H1 (cell line): Measurements from ENCODE around the gene HECTD1. TPM values are rescaled to one million over a fixed set of nuclear protein-coding genes. Genes with fewer than 3 reads are reported as not detected.

Source experiments
- CTCF ChIA-PET: fragments of 300-600 bp; sonication (Branson Sonifier 250); formaldehyde crosslinking; loops from one replicate; lab custom pipeline; 2021; ENCODE audit not compliant: partially characterized antibody; lab: Charles Lee
- POLR2A ChIA-PET: fragments of 300-600 bp; sonication (Branson Sonifier 250); formaldehyde crosslinking; loops from one replicate; lab custom pipeline; 2021; ENCODE audit warnings: inconsistent platforms; ENCODE audit not compliant: partially characterized antibody; lab: Charles Lee
- DNase-seq, 2 experiments: peaks; one replicate each; pipeline versions ENCODE4 v3.0.0 to v3.0.0-alpha.2; 2010 to 2022; ENCODE audit warnings: low spot score in 2 of 2, low read depth in 1 of 2, mixed read lengths in 1 of 2
- FAIRE-seq: peaks from 2 replicates; lab custom pipeline; 2011; peaks lifted over from hg19 to GRCh38; lab: Jason Lieb, UNC
- H2AFZ ChIP-seq: 2 replicates; pipeline ENCODE4 v1.8.1; 2012; ENCODE audit warnings: low read length, inconsistent platforms
- H2AK5ac ChIP-seq: 2 replicates; pipeline ENCODE4 v1.6.1; 2013; ENCODE audit warnings: low read depth, low read length
- H2BK120ac ChIP-seq: replicated peaks from 2 replicates; pipeline ENCODE3; 2013; ENCODE audit warnings: low read depth, low read length, inconsistent platforms
- H2BK12ac ChIP-seq: 2 replicates; pipeline ENCODE4 v1.6.1; 2013; ENCODE audit warnings: low read depth, low read length
- H2BK15ac ChIP-seq: 2 replicates; pipeline ENCODE4 v1.6.1; 2013; ENCODE audit warnings: low read length
- H2BK20ac ChIP-seq: 2 replicates; pipeline ENCODE4 v1.6.1; 2013; ENCODE audit warnings: low read length
- H2BK5ac ChIP-seq: 2 replicates; pipeline ENCODE4 v1.6.1; 2013; ENCODE audit warnings: low read depth, low read length
- H3K14ac ChIP-seq: 2 replicates; pipeline ENCODE4 v1.6.1; 2013; ENCODE audit warnings: inconsistent platforms; ENCODE audit not compliant: insufficient read length
- H3K18ac ChIP-seq: 2 replicates; pipeline ENCODE4 v1.6.1; 2013; ENCODE audit warnings: low read length; ENCODE audit errors: extremely low read depth
- H3K23ac ChIP-seq: 2 replicates; pipeline ENCODE4 v1.6.1; 2013; ENCODE audit warnings: inconsistent platforms; ENCODE audit not compliant: insufficient read length
- H3K23me2 ChIP-seq: 2 replicates; pipeline ENCODE4 v1.6.1; 2013; ENCODE audit warnings: low read depth, low read length
- H3K27ac ChIP-seq: 2 replicates; pipeline ENCODE4 v1.6.1; 2011; ENCODE audit warnings: low read depth, low read length, inconsistent platforms
- H3K27me3 ChIP-seq, 4 experiments: replicated peaks in 1 of 4; 1 replicate in 1 of 4; 2 replicates in 3 of 4; pipeline versions ENCODE4 v1.6.1 to v1.8.1; 2011 to 2013; ENCODE audit warnings: low read length in 3 of 4, mild to moderate bottlenecking in 3 of 4, inconsistent platforms in 2 of 4, mixed read lengths in 2 of 4, moderate library complexity in 1 of 4; ENCODE audit not compliant: control insufficient read depth in 3 of 4, insufficient read depth in 3 of 4; ENCODE audit errors: extremely low read depth in 1 of 4
- H3K36me3 ChIP-seq, 4 experiments: 2 replicates each; pipeline versions ENCODE4 v1.6.1 to v1.8.1; 2011 to 2013; ENCODE audit warnings: mild to moderate bottlenecking in 4 of 4, low read length in 3 of 4, moderate library complexity in 2 of 4, control low read depth in 1 of 4, inconsistent platforms in 1 of 4; ENCODE audit not compliant: insufficient read depth in 4 of 4, control insufficient read depth in 2 of 4
- H3K4ac ChIP-seq: replicated peaks from 2 replicates; pipeline ENCODE3; 2013; ENCODE audit warnings: low read length, low read depth, mixed read lengths, inconsistent platforms; ENCODE audit not compliant: insufficient read length
- H3K4me1 ChIP-seq, 4 experiments: replicated peaks in 1 of 4; 1 replicate in 1 of 4; 2 replicates in 3 of 4; pipeline versions ENCODE4 v1.6.1 to v1.8.1; 2011 to 2013; ENCODE audit warnings: low read length in 3 of 4, inconsistent platforms in 2 of 4, mixed read lengths in 1 of 4; ENCODE audit not compliant: insufficient read depth in 4 of 4, control insufficient read depth in 3 of 4
- H3K4me2 ChIP-seq, 2 experiments: 2 replicates each; pipeline versions ENCODE4 v1.6.1 to v1.8.1; 2011 to 2013; ENCODE audit warnings: low read depth in 2 of 2, low read length in 2 of 2, control low read depth in 1 of 2, inconsistent platforms in 1 of 2, mild to moderate bottlenecking in 1 of 2; ENCODE audit not compliant: insufficient read depth in 1 of 2
- H3K4me3 ChIP-seq, 4 experiments: fragments of 200-600, 300-600 bp in 1 of 4; sonication (generic), shearing (Covaris generic), sonication (Bioruptor Twin) in 1 of 4; 2 replicates each; pipeline versions ENCODE4 v1.5.1 to v1.8.1; 2011 to 2016; ENCODE audit warnings: low read length in 4 of 4, low read depth in 3 of 4, control low read depth in 2 of 4, inconsistent platforms in 2 of 4, mild to moderate bottlenecking in 2 of 4, mixed read lengths in 1 of 4, moderate library complexity in 1 of 4; ENCODE audit not compliant: insufficient read depth in 2 of 4; ENCODE audit errors: extremely low read depth in 1 of 4
- H3K56ac ChIP-seq: replicated peaks from 2 replicates; pipeline ENCODE3; 2013; ENCODE audit warnings: low read depth, mild to moderate bottlenecking, mixed read lengths, low read length, inconsistent platforms; ENCODE audit not compliant: insufficient read length
- H3K79me1 ChIP-seq: 2 replicates; pipeline ENCODE4 v1.6.1; 2013; ENCODE audit warnings: low read depth, low read length, control low read depth
- H3K79me2 ChIP-seq, 2 experiments: 2 replicates each; pipeline versions ENCODE4 v1.6.1 to v1.8.1; 2012 to 2013; ENCODE audit warnings: low read length in 2 of 2, mild to moderate bottlenecking in 2 of 2, inconsistent platforms in 1 of 2; ENCODE audit not compliant: insufficient read depth in 2 of 2, control insufficient read depth in 1 of 2
- H3K9ac ChIP-seq, 4 experiments: replicated peaks in 1 of 4; 1 replicate in 1 of 4; 2 replicates in 3 of 4; pipeline versions ENCODE4 v1.6.1 to v1.8.1; 2011 to 2013; ENCODE audit warnings: low read depth in 3 of 4, low read length in 3 of 4, control low read depth in 2 of 4, mild to moderate bottlenecking in 2 of 4, moderate library complexity in 2 of 4, inconsistent platforms in 1 of 4; ENCODE audit errors: extremely low read depth in 1 of 4
- H3K9me3 ChIP-seq, 2 experiments: 2 replicates each; pipeline versions ENCODE4 v1.6.1 to v1.8.1; 2012 to 2013; ENCODE audit warnings: mild to moderate bottlenecking in 2 of 2, moderate library complexity in 2 of 2, control low read depth in 1 of 2, inconsistent platforms in 1 of 2, low read depth in 1 of 2, low read length in 1 of 2, mixed read lengths in 1 of 2; ENCODE audit not compliant: insufficient read depth in 2 of 2
- H4K20me1 ChIP-seq, 2 experiments: replicated peaks in 1 of 2; 2 replicates each; pipeline versions ENCODE3 to v1.8.1; 2011 to 2013; ENCODE audit warnings: inconsistent platforms in 2 of 2, low read length in 2 of 2, mild to moderate bottlenecking in 1 of 2; ENCODE audit not compliant: insufficient read depth in 2 of 2, control insufficient read depth in 1 of 2
- H4K5ac ChIP-seq: 2 replicates; pipeline ENCODE4 v1.6.1; 2013; ENCODE audit warnings: low read length, low read depth, mixed read lengths, inconsistent platforms; ENCODE audit not compliant: insufficient read length
- H4K8ac ChIP-seq: 2 replicates; pipeline ENCODE4 v1.8.0; 2013; ENCODE audit warnings: mild to moderate bottlenecking, moderate library complexity, low read length, inconsistent platforms; ENCODE audit not compliant: insufficient read depth; ENCODE audit errors: extremely low read depth
- H4K91ac ChIP-seq: replicated peaks from 2 replicates; pipeline ENCODE3; 2013; ENCODE audit warnings: low read length, mixed read lengths, inconsistent platforms; ENCODE audit not compliant: insufficient read length
- CBX5 ChIP-seq: fragments of 300-800, 300-1000 bp; sonication (generic); IDR thresholded peaks from 2 replicates; pipeline ENCODE4 v1.7.1; 2016; ENCODE audit warnings: antibody characterized with exemption, low read length, low read depth
- KDM1A ChIP-seq: fragments of 200-600, 300-600 bp; sonication (generic); IDR thresholded peaks from 2 replicates; pipeline ENCODE4 v1.7.1; 2016; ENCODE audit warnings: mild to moderate bottlenecking, low read length, borderline replicate concordance
- RBBP5 ChIP-seq: IDR thresholded peaks from 2 replicates; pipeline ENCODE4 v1.7.1; 2012; ENCODE audit warnings: low read depth, mild to moderate bottlenecking, inconsistent platforms, low read length, moderate library complexity, borderline replicate concordance
- RFX5 ChIP-seq: IDR thresholded peaks from 2 replicates; pipeline ENCODE4 v1.6.1; 2011; ENCODE audit warnings: low read depth, low read length, improper control_type of control experiment, borderline replicate concordance
- YY1 ChIP-seq: IDR thresholded peaks from 2 replicates; pipeline ENCODE4 v1.6.1; 2011; ENCODE audit warnings: low read depth, mild to moderate bottlenecking, low read length
- WGBS, 2 experiments: shearing (Covaris generic) in 1 of 2; methylation state at CpG; one replicate each; pipeline versions ENCODE4 v1.1.6 to v1.1.7; 2013 to 2015; ENCODE audit warnings: low lambda C conversion rate in 2 of 2, mixed read lengths in 2 of 2, inconsistent platforms in 1 of 2, low coverage in 1 of 2, missing lambda C conversion rate in 1 of 2; ENCODE audit not compliant: insufficient replicate concordance in 2 of 2, insufficient coverage in 1 of 2, insufficient read length in 1 of 2; ENCODE audit errors: extremely low coverage in 1 of 2, missing lambda C conversion rate in 1 of 2; 5-methylcytosine and 5-hydroxymethylcytosine counted together
- polyA plus RNA-seq, 7 experiments: library from polyadenylated mRNA; depleted of rRNA in 3 of 7; stranded (reverse) in 5 of 7; unstranded in 2 of 7; fragments of >200 nt in 5 of 7; fragments of 200-250 nt in 2 of 7; gene quantifications; 1 replicate in 5 of 7; 2 replicates in 1 of 7; 4 replicates in 1 of 7; pipeline versions ENCODE4 v1.2.1 to v1.2.3, GENCODE V29; 2011 to 2013; ENCODE audit warnings: missing spikeins in 2 of 7, mixed read lengths in 2 of 7
- total RNA-seq: library from RNA; stranded (reverse); fragmentation: NEBNext Ultra II Directional; extraction: Animal tissue kit (Norgen Biotek cat#: 25700); gene quantifications from 2 replicates; pipeline ENCODE4 v1.2.1, GENCODE V29; 2021

Gene HECTD1
- total and polyA plus RNA-seq, 2 of the 8 experiments (the other 6 are each of a cell fraction or from before 2014, with no cell fraction given): 44.7 to 105 TPM

DNA sequence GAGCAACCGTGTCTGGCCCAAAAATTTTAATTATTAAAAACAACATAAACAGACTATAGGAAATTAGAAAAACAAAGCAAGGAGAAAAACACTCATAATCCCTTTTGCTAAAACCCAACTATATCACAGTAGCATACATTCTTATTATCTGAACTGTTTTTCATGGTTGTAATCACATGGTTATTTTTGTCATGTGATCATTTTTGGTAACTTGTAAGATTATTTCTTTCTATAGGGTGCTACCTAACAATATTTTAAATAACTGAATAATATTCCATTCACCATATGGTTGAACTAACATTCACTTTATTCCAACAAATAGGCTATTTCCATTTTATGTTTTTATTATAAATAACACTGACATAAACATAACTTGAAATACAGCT lies 23.0 kb upstream of the HECTD1 start:
- H3K56ac ChIP-seq: no peak overlapping the region
- no peak for FAIRE-seq
- H3K23me2 ChIP-seq: no peaks in the 10 kb centered on the region
- H2BK120ac ChIP-seq: no peak overlapping the region
- H3K23ac ChIP-seq: no peak overlapping the region
- no peak overlapping the region for H3K4ac ChIP-seq
- no peak overlapping the region for H3K18ac ChIP-seq
- H2BK5ac ChIP-seq: no peak overlapping the region
- no peak overlapping the region for H4K8ac ChIP-seq
- H4K20me1 ChIP-seq: no peaks in the 10 kb centered on the region
- no peak overlapping the region for H2BK20ac ChIP-seq
- no peaks in the 10 kb centered on the region for H3K36me3 ChIP-seq
- no peak for TF ChIP-seq RFX5
- no peak for TF ChIP-seq CBX5
- no peak for TF ChIP-seq RBBP5
- TF ChIP-seq KDM1A: no peak
- no peak for TF ChIP-seq YY1
- no peak overlapping the region; a peak in 1 of 4 replicates for H3K4me2 ChIP-seq
- CTCF ChIA-PET: interaction anchor here (1.1 kb wide), 1 partner anchor 56 kb away, joined by 3 read pairs; no protein-coding TSS in a partner anchor
- no peak overlapping the region for H2BK12ac ChIP-seq
- no peak overlapping the region for H2AFZ ChIP-seq
- H3K9ac ChIP-seq: no peak overlapping the region
- no peaks in the 10 kb centered on the region for H3K9me3 ChIP-seq
- H4K5ac ChIP-seq: no peak overlapping the region
- H3K14ac ChIP-seq: no peak overlapping the region
- H2BK15ac ChIP-seq: no peak overlapping the region
- H3K79me1 ChIP-seq: no peaks in the 10 kb centered on the region
- no peak for DNase-seq
- H3K79me2 ChIP-seq: no peaks in the 10 kb centered on the region
- no peak overlapping the region for H2AK5ac ChIP-seq
- H4K91ac ChIP-seq: no peak overlapping the region
- POLR2A ChIA-PET: interaction anchor here (0.6 to 1.2 kb wide), 2 partner anchors 25 to 547 kb away, joined by 3 read pairs; no protein-coding TSS in a partner anchor
- H3K27ac ChIP-seq: no peak overlapping the region
- no peaks in the 10 kb centered on the region for H3K27me3 ChIP-seq
- peaks cover 0 to 6% (median 2%) of the 10 kb centered on the region in 4 experiments; a peak in 2 of 7 replicates for H3K4me1 ChIP-seq
- WGBS, 2 experiments: 93% methylated on average over 1 of the region's 1 CpG; no CpG with 5 or more reads in 1 of the 2 experiments
- H3K4me3 ChIP-seq: no peak overlapping the region
